NCI-H2081 treated with DMSO at 0.1 percent for 48 hours (cell line): Measurements from ENCODE around the gene LRP1B.

Source experiments
- DNase-seq: peaks from one replicate; lab custom pipeline; 2025; lab: John Stamatoyannopoulos, UW

Gene LRP1B

GRCh38 chr2:142040556-142040955 is 90.3 kb downstream of the LRP1B start:
- no peak for DNase-seq

DNA sequence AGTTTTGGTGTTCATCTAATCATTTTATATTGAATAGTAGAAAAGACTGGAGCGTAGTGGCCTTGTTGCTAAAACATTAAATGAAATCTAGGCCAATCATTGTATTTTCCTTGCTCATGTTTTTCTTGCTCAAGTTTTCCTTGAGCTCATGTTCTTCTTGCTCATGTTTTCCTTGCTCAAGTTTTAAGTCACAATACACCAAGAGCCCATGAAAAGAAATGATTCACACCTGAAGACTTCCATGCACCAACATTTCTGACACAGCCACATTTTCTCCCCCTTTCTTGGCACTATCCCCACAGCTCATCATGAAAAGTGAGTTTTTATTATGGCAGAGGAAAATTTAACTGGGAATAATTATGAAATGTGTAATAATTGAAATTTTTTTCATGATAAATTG is 92.0 kb downstream of the LRP1B start:
- DNase-seq = no peak

DNA sequence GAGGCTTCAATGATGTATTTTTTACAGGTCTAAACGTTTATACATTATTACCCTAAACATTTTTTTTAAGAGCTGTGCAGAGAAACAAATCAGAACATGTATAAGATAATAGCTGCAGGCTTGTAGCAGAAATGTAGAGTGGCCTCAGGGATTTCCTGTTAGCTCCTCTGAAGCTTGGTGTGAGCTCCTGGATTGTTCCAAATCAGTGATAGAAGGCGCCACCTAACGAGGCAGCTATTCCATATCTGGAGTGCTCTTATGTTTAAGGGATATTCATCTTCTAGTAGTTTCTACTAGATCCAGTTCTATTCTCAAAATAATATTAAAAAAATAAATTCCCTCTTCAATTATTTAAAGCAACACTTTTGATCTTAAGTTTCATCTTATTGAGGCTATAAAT is 93.1 kb downstream of the LRP1B start:
- DNase-seq = no peak

- no peak for DNase-seq
Observed at GRCh38 chr2:142037066-142037465, 93.8 kb downstream of the LRP1B start.

- DNase-seq = no peak
Observed at GRCh38 chr2:142033393-142033792, 97.4 kb downstream of the LRP1B start.

- no peak for DNase-seq
Observed at GRCh38 chr2:142031656-142032055, 99.2 kb downstream of the LRP1B start.

GRCh38 chr2:142030735-142031134 is 100.1 kb downstream of the LRP1B start:
- no peak for DNase-seq

DNA sequence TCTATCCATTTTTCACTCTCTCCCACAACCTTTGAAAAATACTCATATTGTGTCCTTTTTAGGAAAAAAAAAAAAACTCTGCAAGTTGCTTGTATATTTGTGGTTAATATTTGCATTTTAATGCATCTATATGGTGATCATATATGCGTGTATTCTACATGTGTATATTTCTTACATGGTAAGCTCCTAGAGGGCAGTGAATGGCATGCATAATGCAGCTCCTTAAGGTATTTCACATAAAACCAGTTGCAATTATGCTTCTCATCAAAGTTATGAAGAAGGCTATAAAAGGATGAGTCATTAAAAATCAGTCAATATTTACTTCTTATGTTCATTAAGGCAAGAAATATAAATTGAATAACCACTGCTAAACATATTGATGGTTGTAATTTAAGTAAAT is 100.8 kb downstream of the LRP1B start:
- no peak for DNase-seq

DNA sequence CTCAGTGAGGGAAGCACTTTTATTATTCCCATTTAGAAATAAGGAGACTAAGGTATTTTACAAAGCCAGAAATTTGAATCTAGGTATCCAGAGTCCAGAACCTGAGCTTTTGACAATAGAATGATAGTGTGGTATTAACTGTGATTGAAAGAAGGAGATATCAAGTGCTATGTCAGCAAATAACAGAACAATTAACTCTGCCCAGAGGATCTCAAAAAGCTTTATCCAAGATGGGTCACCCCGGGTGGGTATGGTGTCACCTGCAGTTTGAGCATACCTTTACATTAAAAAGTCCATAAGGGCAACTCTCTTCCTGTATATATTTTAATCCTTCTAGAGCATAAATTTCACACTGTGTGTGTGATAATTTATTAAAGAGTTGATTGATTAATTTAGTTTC is 105.4 kb downstream of the LRP1B start:
- no peak for DNase-seq

- no peak for DNase-seq
Observed at GRCh38 chr2:142020368-142020767, 110.4 kb downstream of the LRP1B start.

DNA sequence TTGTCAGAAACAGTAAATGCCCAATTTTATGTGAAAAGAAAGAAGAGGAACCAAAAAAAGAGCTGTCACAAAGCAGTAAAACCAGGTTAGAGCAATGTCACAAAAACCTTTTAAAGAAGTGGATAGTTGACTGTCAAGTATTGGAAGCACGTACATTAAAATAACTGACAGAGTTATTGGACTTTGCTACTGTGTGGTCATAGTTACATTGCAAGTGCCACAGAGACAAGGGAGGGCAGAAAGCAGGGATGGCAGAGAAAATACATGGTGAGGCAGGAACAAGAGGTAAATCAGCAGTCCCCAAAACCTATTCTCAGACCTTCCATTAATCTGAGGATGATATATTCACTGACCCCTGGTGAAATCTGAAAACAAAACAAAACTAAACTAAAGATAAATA is 116.3 kb downstream of the LRP1B start:
- DNase-seq = no peak

DNA sequence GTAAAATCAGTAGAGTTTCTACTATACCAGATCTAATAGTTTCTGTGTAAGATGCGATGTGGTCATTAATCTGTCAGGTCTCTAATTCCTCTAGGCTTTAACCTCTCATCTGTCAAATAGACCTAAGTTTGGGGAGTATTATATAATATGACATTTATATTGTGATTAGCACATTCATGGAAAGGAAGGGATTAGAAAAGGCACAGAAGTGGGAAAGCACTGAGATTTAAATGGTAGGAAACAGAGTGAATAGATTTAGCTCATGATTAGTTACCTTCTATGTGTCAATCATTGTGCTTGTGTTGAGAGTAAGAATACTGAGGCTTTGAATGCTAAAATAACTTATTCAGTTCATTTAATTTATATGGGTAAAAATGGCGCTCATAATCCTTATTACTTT is 118.0 kb downstream of the LRP1B start:
- no peak for DNase-seq

DNA sequence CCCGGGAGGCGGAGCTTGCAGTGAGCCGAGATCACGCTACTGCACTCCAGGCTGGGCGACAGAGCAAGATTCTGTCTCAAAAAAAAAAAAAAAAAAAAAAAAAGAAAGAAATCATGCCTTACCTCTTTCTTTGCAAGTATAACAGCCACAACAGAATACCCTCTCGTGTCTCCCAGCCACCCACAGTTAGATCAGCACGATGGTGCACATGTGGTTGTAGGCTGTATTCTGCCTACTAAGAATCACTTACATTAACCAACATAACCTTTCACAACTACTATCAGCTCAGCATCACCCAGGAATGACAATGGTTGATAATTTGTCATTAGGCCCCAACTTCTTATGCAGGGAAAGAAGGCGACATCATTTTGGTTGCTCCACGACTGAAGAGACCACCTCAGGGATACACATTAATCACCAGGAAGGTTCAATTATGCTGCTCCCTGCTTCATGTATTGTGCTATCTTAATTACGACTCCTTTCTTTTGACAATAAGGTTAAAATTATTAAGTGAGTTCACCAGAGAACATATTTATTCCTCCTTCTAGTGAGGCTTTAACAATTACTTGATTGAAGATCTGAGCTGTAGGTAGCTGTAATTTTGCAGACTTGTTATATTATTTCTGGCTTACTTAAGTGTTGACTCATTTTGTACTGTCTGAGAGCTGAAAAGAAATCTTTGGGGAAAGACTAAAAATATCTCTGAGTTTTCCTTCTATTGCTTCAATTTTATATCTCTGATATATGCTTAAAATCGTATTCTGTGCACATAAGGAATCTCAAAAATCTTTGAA is 120.1 kb downstream of the LRP1B start:
- DNase-seq = no peak

DNA sequence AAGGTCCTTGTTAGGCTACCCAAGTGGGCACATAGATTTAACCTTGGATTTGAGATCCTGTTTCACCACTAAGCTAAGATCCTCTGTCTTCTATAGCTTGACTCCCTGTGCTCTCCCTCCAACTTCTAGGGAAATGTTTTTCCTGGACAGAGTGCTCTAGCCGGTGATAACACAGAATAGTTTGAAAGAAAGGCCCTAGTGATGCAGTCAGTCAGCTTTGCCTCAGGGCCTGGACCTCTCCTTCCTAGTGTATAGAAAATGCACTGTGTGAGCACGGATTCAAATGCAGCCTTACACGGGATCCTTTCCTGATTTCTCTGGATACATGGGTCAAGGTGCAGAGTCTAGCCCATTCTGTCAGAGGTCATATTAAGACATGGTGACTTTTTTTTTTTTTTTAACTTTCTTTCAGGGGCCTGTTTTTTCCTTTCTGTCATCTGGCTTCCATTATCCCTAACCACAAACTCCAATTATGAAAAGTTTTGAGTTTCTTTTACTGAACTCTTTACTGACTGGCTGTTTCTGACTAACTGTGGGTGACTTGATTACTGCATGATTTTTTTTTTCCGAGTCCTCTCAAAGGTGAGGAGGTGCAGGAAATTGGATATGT is 122.6 kb downstream of the LRP1B start:
- DNase-seq = no peak

- no peak for DNase-seq
Observed at GRCh38 chr2:141994066-141994465, 136.8 kb downstream of the LRP1B start.

DNA sequence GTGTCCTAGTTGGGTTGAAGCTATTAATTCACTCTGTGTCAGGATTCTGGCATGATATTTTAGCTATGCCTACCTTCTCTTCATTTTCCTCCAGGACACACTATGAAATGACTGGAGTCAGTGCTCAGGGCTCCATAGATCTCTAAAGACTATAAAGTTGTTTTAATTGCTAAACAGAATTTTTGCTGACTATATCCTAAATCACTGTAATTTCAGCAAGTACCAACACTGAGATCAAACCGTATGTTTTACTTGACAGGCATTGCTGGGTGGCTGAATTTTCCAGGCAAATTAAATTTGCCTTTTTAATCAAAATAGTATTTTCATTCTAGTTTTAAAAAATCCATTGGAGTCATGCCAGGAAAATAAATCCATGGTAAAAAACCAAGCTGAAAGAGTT is 138.1 kb downstream of the LRP1B start:
- DNase-seq = no peak

DNA sequence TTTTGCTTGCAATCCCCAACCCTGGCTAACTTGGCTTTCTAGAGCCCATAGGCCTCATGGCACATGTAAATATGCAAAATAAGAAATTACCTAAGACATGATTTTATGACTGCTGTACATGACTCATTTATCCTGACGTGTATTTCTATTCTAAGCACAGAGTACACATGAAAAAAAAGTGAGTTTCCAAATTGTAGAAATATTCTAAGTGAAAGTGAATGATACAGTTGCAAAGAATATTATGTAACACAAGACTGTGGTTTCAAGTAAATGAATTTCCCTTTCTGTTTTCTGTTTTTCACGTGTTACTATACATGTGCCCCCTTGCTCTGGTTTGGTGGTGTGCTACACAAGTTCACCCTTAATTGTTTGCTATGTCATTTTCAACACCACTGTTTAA is 162.4 kb downstream of the LRP1B start:
- DNase-seq = no peak

GRCh38 chr2:141967980-141968379 is 162.8 kb downstream of the LRP1B start:
- no peak for DNase-seq

DNA sequence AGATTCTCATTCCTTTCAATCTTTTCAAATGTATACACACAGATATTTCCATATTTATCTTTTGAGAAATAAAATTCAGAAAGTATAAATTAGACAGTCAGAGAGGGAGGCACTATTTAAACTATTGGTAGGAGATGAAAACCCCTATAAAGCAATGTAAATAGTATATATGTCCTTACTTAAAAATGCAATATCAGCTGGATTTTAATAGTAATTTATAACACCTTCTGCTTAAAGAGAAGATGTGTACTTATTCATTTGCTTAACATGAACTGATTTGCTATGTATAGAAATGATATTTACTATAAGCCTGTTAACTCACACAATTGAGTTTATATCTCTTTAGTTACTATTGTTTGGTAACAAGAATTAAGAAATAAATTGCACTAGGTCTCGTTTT is 163.3 kb downstream of the LRP1B start:
- DNase-seq = no peak

GRCh38 chr2:141959941-141960340 is 170.9 kb downstream of the LRP1B start:
- no peak for DNase-seq

GRCh38 chr2:141959016-141959415 is 171.8 kb downstream of the LRP1B start:
- DNase-seq = no peak

DNA sequence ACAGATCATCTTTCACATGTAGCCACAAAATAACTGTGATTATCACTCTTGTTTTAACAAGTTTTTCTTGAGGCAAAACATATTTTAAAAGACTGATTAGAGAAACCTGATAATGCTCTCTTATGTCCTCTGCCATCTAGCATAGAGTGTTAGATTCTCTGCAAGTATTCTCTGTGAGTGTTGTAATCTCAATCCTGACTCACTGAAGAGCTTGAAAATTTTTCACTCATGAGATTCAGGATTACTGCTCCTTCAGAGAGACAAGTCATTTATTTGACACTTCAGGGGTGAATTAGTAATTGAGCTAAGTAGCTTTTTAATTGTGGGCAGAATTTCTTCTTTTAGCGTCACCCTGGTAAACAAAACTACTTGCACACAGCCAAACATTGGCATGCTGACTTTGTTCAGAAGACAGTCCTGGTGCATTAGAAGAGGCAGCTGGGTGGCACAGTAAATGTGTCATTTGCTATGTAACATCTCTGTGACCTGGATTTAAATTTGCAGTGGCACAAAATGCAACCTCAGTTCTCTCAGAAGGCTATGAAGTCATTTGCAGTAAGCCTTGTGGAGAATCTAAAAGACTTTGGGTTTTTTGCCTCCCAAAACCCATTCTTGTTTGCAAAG is 172.9 kb downstream of the LRP1B start:
- DNase-seq = no peak

GRCh38 chr2:141957321-141957720 is 173.5 kb downstream of the LRP1B start:
- DNase-seq = no peak
